HG03575 (cell line): ENCODE results near the gene OR7G3.

ENCODE experiments used
- ATAC-seq: cut with Tn5 transposase; IDR thresholded peaks from one replicate; pipeline ENCODE4 v1.9.1; 2021; ENCODE audit not compliant: unreplicated experiment, insufficient number of reproducible peaks, low FRiP score; ENCODE audit errors: extremely low read depth

OR7G3 gene

GRCh38 chr19:9126900-9127405 is at the start of gene OR7G3:
Gene OR7G3 (minus strand): TSS chr19:9126950. CDS start chr19:9126950, 0 bp downstream.
- ATAC-seq, result no peak

GRCh38 chr19:9175326-9175725 is 48.6 kb upstream of the OR7G3 start:
- no peak for ATAC-seq

GRCh38 chr19:9171393-9171991 is 44.7 kb upstream of the OR7G3 start:
- ATAC-seq, result no peak

- ATAC-seq, result no peak
These were observed 40.1 kb upstream of the OR7G3 start for GRCh38 chr19:9166846-9167245.

- no peak for ATAC-seq
These were observed 38.5 kb upstream of the OR7G3 start for GRCh38 chr19:9165261-9165660.

- ATAC-seq, result no peak
These were observed 34.7 kb upstream of the OR7G3 start for GRCh38 chr19:9161427-9161826.

GRCh38 chr19:9159891-9160290 is 33.1 kb upstream of the OR7G3 start:
- no peak for ATAC-seq

GRCh38 chr19:9156304-9156703 is 29.6 kb upstream of the OR7G3 start:
- ATAC-seq, result no peak

GRCh38 chr19:9155591-9155990 is 28.8 kb upstream of the OR7G3 start:
- ATAC-seq, result no peak

- no peak for ATAC-seq
These were observed 24.6 kb upstream of the OR7G3 start for GRCh38 chr19:9151367-9151766.

- no peak for ATAC-seq
These were observed 23.9 kb upstream of the OR7G3 start for GRCh38 chr19:9150650-9151049.

- no peak for ATAC-seq
These were observed 23.2 kb upstream of the OR7G3 start for GRCh38 chr19:9149997-9150396.

GRCh38 chr19:9148697-9149096 is 21.9 kb upstream of the OR7G3 start:
- no peak for ATAC-seq

GRCh38 chr19:9146882-9147281 is 20.1 kb upstream of the OR7G3 start:
- ATAC-seq, result no peak

GRCh38 chr19:9144920-9145319 is 18.2 kb upstream of the OR7G3 start:
- no peak for ATAC-seq

GRCh38 chr19:9140159-9140874 is 13.6 kb upstream of the OR7G3 start, which contains the start of gene ZNF317:
Gene ZNF317 (plus strand): TSS chr19:9140397. CDS start chr19:9156017, 15,620 bp downstream.
- ATAC-seq, result no peak

GRCh38 chr19:9139609-9140158 is 12.9 kb upstream of the OR7G3 start:
- no peak for ATAC-seq

- ATAC-seq, result no peak
These were observed 5.7 kb upstream of the OR7G3 start for GRCh38 chr19:9132422-9132821.

- no peak for ATAC-seq
These were observed 4.2 kb upstream of the OR7G3 start for GRCh38 chr19:9130965-9131364.

- no peak for ATAC-seq
These were observed 1.4 kb upstream of the OR7G3 start for GRCh38 chr19:9128171-9128570.
